GM23248 (cell line): ENCODE data around the gene ACSL6. TPM values are rescaled to one million over a fixed set of nuclear protein-coding genes. Genes with fewer than 3 reads are reported as not detected.

Experiments used
- DNase-seq: peaks from one replicate; pipeline ENCODE4 v3.0.0-alpha.2; 2015
- H2AFZ ChIP-seq: fragments of 200-600 bp; sonication (generic); 2 replicates; pipeline ENCODE4 v1.6.1; 2016; ENCODE audit warnings: antibody characterized with exemption
- H3F3A ChIP-seq: fragments of 200-600 bp; sonication (generic); 2 replicates; pipeline ENCODE4 v1.6.1; 2016; ENCODE audit warnings: mild to moderate bottlenecking, antibody characterized with exemption, mixed run types; ENCODE audit not compliant: insufficient read depth
- H3K27ac ChIP-seq: fragments of 200-600 bp; sonication (generic); 2 replicates; pipeline ENCODE4 v1.5.1; 2016; ENCODE audit warnings: mild to moderate bottlenecking
- H3K27me3 ChIP-seq: fragments of 200-600 bp; sonication (generic); replicated peaks from 2 replicates; pipeline ENCODE4 v1.6.1; 2016; ENCODE audit warnings: mild to moderate bottlenecking; ENCODE audit not compliant: insufficient read depth
- H3K36me3 ChIP-seq: fragments of 200-600 bp; sonication (generic); 2 replicates; pipeline ENCODE4 v1.6.1; 2016; ENCODE audit warnings: low read depth, mild to moderate bottlenecking
- H3K4me1 ChIP-seq: fragments of 200-600 bp; sonication (generic); 2 replicates; pipeline ENCODE4 v1.6.1; 2016; ENCODE audit warnings: mild to moderate bottlenecking; ENCODE audit not compliant: insufficient read depth
- H3K4me2 ChIP-seq: fragments of 200-600 bp; sonication (generic); one replicate; pipeline ENCODE4 v1.6.1; 2016; ENCODE audit warnings: mild to moderate bottlenecking; ENCODE audit not compliant: unreplicated experiment
- H3K4me3 ChIP-seq: fragments of 200-600 bp; sonication (generic); 2 replicates; pipeline ENCODE4 v1.5.1; 2016; ENCODE audit warnings: mild to moderate bottlenecking
- H3K79me2 ChIP-seq: fragments of 200-600 bp; sonication (generic); 2 replicates; pipeline ENCODE4 v1.6.1; 2016; ENCODE audit warnings: mild to moderate bottlenecking; ENCODE audit not compliant: insufficient read depth
- H3K9ac ChIP-seq: fragments of 200-600 bp; sonication (generic); 2 replicates; pipeline ENCODE4 v1.6.1; 2016; ENCODE audit warnings: mild to moderate bottlenecking
- H3K9me2 ChIP-seq: fragments of 200-600 bp; sonication (generic); 2 replicates; pipeline ENCODE4 v1.6.1; 2016; ENCODE audit warnings: mixed run types, mild to moderate bottlenecking, moderate library complexity; ENCODE audit not compliant: insufficient read depth
- H3K9me3 ChIP-seq: fragments of 200-600 bp; sonication (generic); one replicate; pipeline ENCODE4 v1.6.1; 2017; ENCODE audit warnings: low read depth
- H4K20me1 ChIP-seq: fragments of 200-600 bp; sonication (generic); 2 replicates; pipeline ENCODE4 v1.6.0; 2016; ENCODE audit not compliant: insufficient read depth
- EZH2 ChIP-seq: fragments of 200-600 bp; sonication (generic); IDR thresholded peaks from 2 replicates; pipeline ENCODE4 v1.6.1; 2018; ENCODE audit warnings: antibody characterized with exemption, mild to moderate bottlenecking; ENCODE audit not compliant: insufficient read depth, poor library complexity, severe bottlenecking
- EZH2phosphoT487 ChIP-seq: fragments of 200-600 bp; sonication (generic); IDR thresholded peaks from 2 replicates; pipeline ENCODE4 v1.6.1; 2018; ENCODE audit warnings: antibody characterized with exemption, moderate library complexity, mild to moderate bottlenecking, low read depth; ENCODE audit not compliant: insufficient read depth
- WGBS, 2 experiments: methylation state at CpG; one replicate each; pipeline ENCODE4 v1.1.6; 2015 to 2017; ENCODE audit warnings: low lambda C conversion rate in 2 of 2, low coverage in 1 of 2; ENCODE audit errors: missing lambda C conversion rate in 2 of 2; 5-methylcytosine and 5-hydroxymethylcytosine counted together
- in situ Hi-C: fragments of 300-500 bp; cut with MboI; formaldehyde crosslinking; loops from 2 replicates; pipeline ENCODE4 v1.15.0; 2020
- polyA plus RNA-seq: library from polyadenylated mRNA; unstranded; fragments of >200 nt; fragmentation: Nextera tagmentation; extraction: Ambion mirVana; gene quantifications from 2 replicates; pipeline ENCODE4 v1.2.1, GENCODE V29; 2016
- total RNA-seq: library from RNA; depleted of rRNA; stranded (reverse); fragments of >200 nt; shearing (Covaris generic); gene quantifications from 2 replicates; pipeline ENCODE4 v1.2.3, GENCODE V29; 2014

Gene ACSL6
- total and polyA plus RNA-seq, 2 experiments from 2014 or later, result 0.11 TPM; not detected in 1

DNA sequence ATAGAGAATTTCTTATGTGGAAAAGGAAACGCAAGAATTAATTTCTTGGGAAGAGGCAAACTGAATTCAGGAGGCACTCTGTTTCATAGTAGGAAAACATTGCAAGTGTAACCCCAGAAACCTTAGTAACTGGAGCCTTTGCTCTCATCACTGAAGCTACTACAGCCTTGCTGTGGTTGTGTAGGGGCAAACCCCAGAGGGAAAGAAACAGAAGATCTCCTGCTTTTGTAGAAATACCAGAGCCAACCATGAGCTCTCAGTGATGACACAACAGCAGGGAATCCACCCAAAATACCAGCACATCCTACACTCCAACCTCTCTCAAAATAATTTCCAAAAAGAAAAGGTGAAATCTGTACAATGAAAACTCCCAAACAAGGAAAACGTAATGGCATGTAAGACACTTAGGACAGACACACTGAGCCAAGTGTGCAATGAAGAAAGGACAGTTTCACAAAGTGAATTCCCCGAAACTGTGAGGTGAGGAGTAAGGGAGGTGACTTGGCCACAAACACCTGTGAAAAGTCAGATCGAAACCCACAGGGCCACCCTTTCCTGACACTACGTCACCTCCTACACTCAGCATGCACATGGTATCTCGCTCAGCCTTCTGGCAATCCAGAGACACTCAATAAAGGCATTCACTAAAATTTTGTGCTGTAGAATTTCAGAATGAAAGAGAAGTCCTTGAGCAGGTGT, 8.5 kb upstream of the ACSL6 start:
- Histone ChIP-seq H3K4me3 (no peak overlapping the region), H3K27me3 (peaks cover 15% of the 10 kb centered on the region; the same call in 1 of the 2 replicates), H3K36me3 (no peaks in the 10 kb centered on the region), H4K20me1 (no peaks in the 10 kb centered on the region), H3K27ac (no peak overlapping the region), H3F3A (no peaks in the 10 kb centered on the region), H3K79me2 (no peaks in the 10 kb centered on the region), H3K4me1 (no peaks in the 10 kb centered on the region), H3K4me2 (no peak overlapping the region), H3K9me2 (no peaks in the 10 kb centered on the region), H3K9me3 (no peaks in the 10 kb centered on the region), H3K9ac (no peak overlapping the region), H2AFZ (no peak overlapping the region)
- no peak for TF ChIP-seq EZH2phosphoT487
- 59 to 63% methylated on average over 6 of the region's 6 CpGs for WGBS, 2 experiments
- in situ Hi-C loops, result loop anchor here (25.0 kb wide), 1 partner anchor 583 kb away; no protein-coding TSS in a partner anchor
- DNase-seq, result no peak

DNA sequence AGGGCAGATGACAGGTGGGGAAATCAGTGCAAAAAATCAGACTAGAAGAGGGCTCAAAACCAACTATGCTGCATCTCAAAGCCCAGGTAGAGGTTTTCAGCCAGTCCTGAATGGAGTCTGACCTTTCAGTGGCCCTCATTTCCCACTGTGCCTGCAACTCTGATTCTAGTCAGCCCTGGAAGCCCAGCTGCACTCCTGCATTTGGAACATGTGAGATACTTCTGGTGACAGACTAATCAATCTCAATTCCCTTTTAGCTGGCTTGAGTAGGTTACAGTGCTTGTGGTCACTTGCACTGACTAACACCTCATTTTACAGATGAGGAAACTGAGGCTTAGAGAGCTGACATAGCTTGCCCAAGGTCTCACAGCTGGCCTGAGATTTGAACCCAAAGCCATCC, 7.9 kb upstream of the ACSL6 start:
- peaks cover 21% of the 10 kb centered on the region; the same call in 1 of the 2 replicates for H3K27me3 ChIP-seq
- H4K20me1 ChIP-seq, result no peaks in the 10 kb centered on the region
- DNase-seq, result no peak
- no peak overlapping the region for H3K27ac ChIP-seq
- H3K79me2 ChIP-seq, result no peaks in the 10 kb centered on the region
- no peaks in the 10 kb centered on the region for H3K36me3 ChIP-seq
- in situ Hi-C loops, result loop anchor here (25.0 kb wide), 1 partner anchor 582 kb away; no protein-coding TSS in a partner anchor
- H3K4me2 ChIP-seq, result no peak overlapping the region
- H3K9me3 ChIP-seq, result no peaks in the 10 kb centered on the region
- no peak for TF ChIP-seq EZH2
- TF ChIP-seq EZH2phosphoT487, result no peak
- H3K4me1 ChIP-seq, result no peaks in the 10 kb centered on the region
- no peak overlapping the region for H3K9ac ChIP-seq
- no peak overlapping the region for H3K4me3 ChIP-seq
- H2AFZ ChIP-seq, result no peak overlapping the region
- H3K9me2 ChIP-seq, result no peaks in the 10 kb centered on the region
- no peaks in the 10 kb centered on the region for H3F3A ChIP-seq

DNA sequence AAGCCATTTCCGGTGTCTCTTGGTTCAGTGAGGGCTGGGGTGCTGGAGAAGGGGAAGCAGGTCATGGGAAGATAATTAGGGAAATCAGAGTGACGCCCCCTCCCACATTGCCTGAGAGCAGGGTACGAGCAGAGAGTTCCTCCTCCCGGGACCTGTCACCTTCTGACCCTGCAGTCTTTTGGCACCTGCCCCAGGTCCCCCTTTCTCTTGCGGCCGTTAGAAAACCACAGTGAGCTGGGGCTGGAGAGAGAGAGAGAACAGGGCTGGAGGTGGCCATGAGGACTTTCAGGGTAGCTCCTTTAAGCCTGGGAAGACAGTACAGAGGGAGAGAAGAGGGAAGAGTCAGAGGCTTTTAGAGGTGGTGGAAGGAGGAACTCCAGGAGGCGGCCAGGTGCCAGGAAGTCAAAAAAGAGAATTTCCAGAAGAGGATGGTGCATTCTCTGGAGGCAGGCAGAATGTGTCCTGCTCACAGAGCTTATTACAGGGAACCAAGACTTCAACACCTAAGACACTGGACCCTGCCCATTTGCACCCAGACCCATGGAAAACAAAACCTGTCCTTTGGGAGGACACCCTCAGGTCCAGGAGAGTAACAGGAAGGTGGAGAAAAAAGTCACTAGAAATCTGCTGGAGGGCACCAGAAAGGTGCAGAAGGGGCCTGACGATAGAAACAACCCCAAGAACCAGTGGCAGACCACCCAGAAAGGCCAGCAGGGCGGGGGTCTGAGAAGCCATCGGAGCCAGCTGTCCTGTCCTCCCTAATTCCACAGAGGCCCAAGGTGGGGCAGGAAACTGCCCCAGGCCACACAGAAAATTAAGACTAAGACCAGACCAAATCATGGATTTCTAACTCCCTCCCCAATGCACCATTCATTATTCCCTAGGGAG, 6.5 kb upstream of the ACSL6 start:
- no peak overlapping the region for H3K27ac ChIP-seq
- no peak overlapping the region for H3K4me2 ChIP-seq
- H3K27me3 ChIP-seq, result peaks cover 25% of the 10 kb centered on the region; the same call in 1 of the 2 replicates
- H3K36me3 ChIP-seq, result no peaks in the 10 kb centered on the region
- H3K4me3 ChIP-seq, result no peak overlapping the region
- 29 to 30% methylated on average over 10 of the region's 10 CpGs for WGBS, 2 experiments
- no peaks in the 10 kb centered on the region for H3K9me3 ChIP-seq
- H2AFZ ChIP-seq, result no peak overlapping the region
- no peaks in the 10 kb centered on the region for H4K20me1 ChIP-seq
- H3F3A ChIP-seq, result no peaks in the 10 kb centered on the region
- H3K9ac ChIP-seq, result no peak overlapping the region
- TF ChIP-seq EZH2phosphoT487 (no peak), EZH2 (no peak)
- no peaks in the 10 kb centered on the region for H3K9me2 ChIP-seq
- H3K79me2 ChIP-seq, result no peaks in the 10 kb centered on the region
- DNase-seq, result no peak
- no peaks in the 10 kb centered on the region for H3K4me1 ChIP-seq
- in situ Hi-C loops, result loop anchor here (25.0 kb wide), 1 partner anchor 581 kb away; no protein-coding TSS in a partner anchor

DNA sequence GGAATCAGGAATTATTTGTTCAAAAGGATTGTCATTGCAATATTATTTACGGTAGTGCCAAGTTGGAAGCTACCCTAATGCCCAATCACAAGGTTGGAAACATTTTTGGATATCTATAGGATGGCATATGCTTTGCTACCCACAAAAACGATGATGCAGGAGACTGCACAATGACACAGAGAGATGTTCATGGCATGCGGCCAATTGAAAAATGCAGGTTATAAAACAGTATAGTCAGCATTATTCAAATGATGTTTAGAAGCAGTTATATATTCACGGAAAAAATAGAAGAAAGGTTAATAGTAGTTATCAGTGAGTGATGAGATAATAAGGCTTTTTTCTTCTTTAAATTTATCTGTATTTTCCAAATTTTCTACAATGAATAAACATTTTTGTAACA, 5.9 kb upstream of the ACSL6 start:
- DNase-seq, result no peak
- H3K4me1 ChIP-seq, result no peaks in the 10 kb centered on the region
- WGBS, 2 experiments, result 57 to 70% methylated on average over 4 of the region's 4 CpGs
- peaks cover 25% of the 10 kb centered on the region; the same call in 1 of the 2 replicates for H3K27me3 ChIP-seq
- H3K9me3 ChIP-seq, result no peaks in the 10 kb centered on the region
- no peaks in the 10 kb centered on the region for H3K79me2 ChIP-seq
- H2AFZ ChIP-seq, result no peak overlapping the region
- H3F3A ChIP-seq, result no peaks in the 10 kb centered on the region
- no peak overlapping the region for H3K4me3 ChIP-seq
- no peak overlapping the region for H3K27ac ChIP-seq
- no peak for TF ChIP-seq EZH2
- TF ChIP-seq EZH2phosphoT487, result no peak
- H3K9ac ChIP-seq, result no peak overlapping the region
- H3K4me2 ChIP-seq, result no peak overlapping the region
- H3K9me2 ChIP-seq, result no peaks in the 10 kb centered on the region
- H4K20me1 ChIP-seq, result no peaks in the 10 kb centered on the region
- in situ Hi-C loops, result loop anchor here (25.0 kb wide), 1 partner anchor 580 kb away; no protein-coding TSS in a partner anchor
- no peaks in the 10 kb centered on the region for H3K36me3 ChIP-seq
